Neural cell (in vitro differentiated cells): ENCODE results near the gene MCM3AP.

Source experiments
- CTCF ChIP-seq: fragments of 450-650 bp; IDR thresholded peaks from 2 replicates; pipeline ENCODE4 v1.5.1; 2014; ENCODE audit warnings: antibody characterized with exemption, mild to moderate bottlenecking, moderate library complexity; ENCODE audit not compliant: poor library complexity, severe bottlenecking
- EP300 ChIP-seq: fragments of 450-650 bp; conservative IDR thresholded peaks from 2 replicates; pipeline ENCODE4 v1.6.1; 2014; ENCODE audit warnings: antibody characterized with exemption, mild to moderate bottlenecking, moderate library complexity; ENCODE audit not compliant: poor library complexity, severe bottlenecking
- POLR2AphosphoS5 ChIP-seq: IDR thresholded peaks from 2 replicates; pipeline ENCODE4 v1.6.1; 2012
- RAD21 ChIP-seq: fragments of 450-650 bp; conservative IDR thresholded peaks from 2 replicates; pipeline ENCODE4 v1.6.1; 2014; ENCODE audit warnings: antibody characterized with exemption, mild to moderate bottlenecking, moderate library complexity
- SMC3 ChIP-seq: fragments of 450-650 bp; conservative IDR thresholded peaks from 2 replicates; pipeline ENCODE4 v1.6.1; 2014; ENCODE audit warnings: antibody characterized with exemption, mild to moderate bottlenecking, moderate library complexity; ENCODE audit not compliant: poor library complexity

DNA sequence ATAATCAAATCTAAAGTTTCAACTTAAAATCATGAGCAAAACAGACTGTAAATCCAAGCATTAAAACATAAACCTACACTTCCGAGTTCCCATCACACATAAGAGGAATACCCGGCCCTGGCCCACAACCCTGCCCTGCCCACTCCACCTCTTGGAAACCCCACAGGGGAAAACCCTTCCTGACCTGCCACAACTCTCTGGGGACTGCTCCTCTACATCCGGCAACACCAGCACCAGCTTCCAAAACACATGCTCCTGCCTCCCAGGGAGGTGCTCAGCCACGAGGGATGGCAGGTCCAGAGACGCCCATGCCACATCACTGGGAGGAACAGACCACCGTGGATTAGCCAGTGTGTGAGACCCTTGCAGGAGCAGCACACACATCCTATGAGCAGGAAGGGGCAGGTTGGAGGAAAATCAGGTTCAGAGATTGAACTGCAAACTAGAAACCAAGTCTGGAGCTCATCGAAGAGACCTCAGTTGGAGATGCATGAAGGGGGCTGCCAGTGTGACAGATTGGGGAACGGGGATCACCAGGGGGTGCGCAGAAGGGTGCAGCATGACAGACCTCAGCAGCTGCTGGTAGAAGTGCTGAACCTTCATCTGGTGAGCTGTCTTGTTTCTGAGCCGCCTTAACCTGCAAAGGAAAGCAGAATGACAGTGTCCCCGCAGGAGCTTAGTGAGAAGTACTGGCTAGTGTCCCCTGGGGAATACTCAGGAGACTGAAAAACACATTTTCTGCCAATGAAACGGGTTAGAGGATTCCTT is 31.0 kb downstream of the MCM3AP start:
- TF ChIP-seq CTCF (no peak), POLR2AphosphoS5 (no peak), EP300 (no peak), RAD21 (no peak), SMC3 (no peak)
